GM12878 (cell line): ENCODE results near the gene LSAMP. TPM values are rescaled to one million over a fixed set of nuclear protein-coding genes. Genes with fewer than 3 reads are reported as not detected.

Experiments
- ATAC-seq: fragments of 200-7000 bp; cut with Tn5 transposase; 3 replicates; pipeline ENCODE4 v1.9.1; 2020; ENCODE audit warnings: mild to moderate bottlenecking, moderate library complexity
- BruUV-seq: library from RNA; stranded (reverse); fragments of 400-500 nt; replicated peaks from 2 replicates; lab custom pipeline; 2021; lab: Mats Ljungman, UMichigan
- CTCF ChIA-PET: fragments of 300-600 bp; sonication (Branson Sonifier 250); formaldehyde crosslinking; extraction: SDS; loops from one replicate; lab custom pipeline; 2021; ENCODE audit warnings: inconsistent platforms; lab: Yijun Ruan, JAX
- POLR2A ChIA-PET: fragments of 350-600 bp; formaldehyde crosslinking; extraction: SDS; loops from one replicate; lab custom pipeline; 2021; ENCODE audit warnings: inconsistent platforms; lab: Charles Lee
- RAD21 ChIA-PET: fragments of 300-600 bp; sonication (Branson Sonifier 250); formaldehyde crosslinking; loops from one replicate; lab custom pipeline; 2023; ENCODE audit warnings: antibody characterized with exemption; ENCODE audit not compliant: unreplicated experiment; lab: Charles Lee
- SMC1A ChIA-PET: fragments of 300-600 bp; sonication (Branson Sonifier 250); formaldehyde crosslinking; loops from one replicate; lab custom pipeline; 2023; ENCODE audit not compliant: unreplicated experiment, uncharacterized antibody; lab: Charles Lee
- DNase-seq: peaks from one replicate; pipeline ENCODE4 v3.0.0-alpha.2; 2011; ENCODE audit warnings: low read depth, low spot score
- FAIRE-seq: peaks from 3 replicates; lab custom pipeline; 2011; peaks lifted over from hg19 to GRCh38; lab: Jason Lieb, UNC
- H2AFZ ChIP-seq: 2 replicates; pipeline ENCODE4 v1.6.0; 2011; ENCODE audit warnings: low read depth, low read length, control low read depth; ENCODE audit not compliant: control insufficient read depth
- H3K27ac ChIP-seq: 2 replicates; pipeline ENCODE4 v1.5.1; 2011; ENCODE audit warnings: control low read depth; ENCODE audit not compliant: control insufficient read depth, insufficient read depth
- H3K27me3 ChIP-seq, 2 experiments: replicated peaks in 1 of 2; 2 replicates each; pipeline versions ENCODE4 v1.6.0 to v1.6.1; 2011; ENCODE audit warnings: low read length in 1 of 2; ENCODE audit not compliant: control insufficient read depth in 2 of 2, insufficient read depth in 2 of 2
- H3K36me3 ChIP-seq, 2 experiments: 2 replicates each; pipeline ENCODE4 v1.5.1; 2011; ENCODE audit warnings: low read length in 1 of 2; ENCODE audit not compliant: control insufficient read depth in 2 of 2, insufficient read depth in 2 of 2
- H3K4me1 ChIP-seq: 2 replicates; pipeline ENCODE4 v1.6.1; 2011; ENCODE audit warnings: mild to moderate bottlenecking, low read length, moderate library complexity, mixed read lengths; ENCODE audit not compliant: control insufficient read depth, insufficient read depth
- H3K4me2 ChIP-seq: 2 replicates; pipeline ENCODE4 v1.6.0; 2011; ENCODE audit warnings: control low read depth; ENCODE audit not compliant: control insufficient read depth, insufficient read depth
- H3K4me3 ChIP-seq: fragments of 200-600 bp; sonication (generic); 2 replicates; pipeline ENCODE4 v1.5.1; 2016
- H3K79me2 ChIP-seq: 2 replicates; pipeline ENCODE4 v1.6.0; 2011; ENCODE audit warnings: low read length; ENCODE audit not compliant: control insufficient read depth, insufficient read depth
- H3K9ac ChIP-seq: 2 replicates; pipeline ENCODE4 v1.8.0; 2011; ENCODE audit warnings: low read length, control low read depth, mixed read lengths; ENCODE audit not compliant: control insufficient read depth, insufficient read depth
- H3K9me3 ChIP-seq: replicated peaks from 3 replicates; pipeline ENCODE4 v1.5.1; 2011; ENCODE audit warnings: mild to moderate bottlenecking, low read length; ENCODE audit not compliant: control insufficient read depth, insufficient read depth
- H4K20me1 ChIP-seq: 2 replicates; pipeline ENCODE4 v1.6.0; 2011; ENCODE audit not compliant: control insufficient read depth, insufficient read depth
- BCL3 ChIP-seq: IDR thresholded peaks from 2 replicates; pipeline ENCODE4 v1.6.1; 2011; ENCODE audit warnings: borderline replicate concordance, low read depth, mild to moderate bottlenecking, moderate library complexity, low read length; ENCODE audit not compliant: insufficient read depth, poor library complexity, severe bottlenecking
- CBFB ChIP-seq: IDR thresholded peaks from 2 replicates; pipeline ENCODE4 v1.6.1; 2016; ENCODE audit warnings: antibody characterized with exemption, low read depth
- EZH2 ChIP-seq: IDR thresholded peaks from 2 replicates; pipeline ENCODE4 v1.6.1; 2012; ENCODE audit warnings: low read depth, mild to moderate bottlenecking, control low read depth, inconsistent platforms, low read length, borderline replicate concordance; ENCODE audit not compliant: control insufficient read depth
- HDAC6 ChIP-seq: fragments of 200-600 bp; sonication (generic); IDR thresholded peaks from one replicate; pipeline ENCODE4 v1.8.0; 2017; ENCODE audit warnings: antibody characterized with exemption; ENCODE audit not compliant: unreplicated experiment
- RUNX3 ChIP-seq: IDR thresholded peaks from 2 replicates; pipeline ENCODE4 v1.6.1; 2012; ENCODE audit warnings: low read length, inconsistent platforms
- SMC3 ChIP-seq: IDR thresholded peaks from 2 replicates; pipeline ENCODE4 v1.6.1; 2011; ENCODE audit warnings: low read length, improper control_type of control experiment, borderline replicate concordance
- STAT1 ChIP-seq: fragments of 450-650 bp; conservative IDR thresholded peaks from 2 replicates; pipeline ENCODE4 v1.6.1; 2014; ENCODE audit warnings: antibody characterized with exemption, mild to moderate bottlenecking
- WRNIP1 ChIP-seq: IDR thresholded peaks from 2 replicates; pipeline ENCODE4 v1.6.1; 2011; ENCODE audit warnings: low read depth, low read length, improper control_type of control experiment, borderline replicate concordance
- WGBS: methylation state at CpG from one replicate; pipeline ENCODE4 v1.1.6; 2016; ENCODE audit warnings: low lambda C conversion rate; ENCODE audit not compliant: insufficient replicate concordance, insufficient coverage; ENCODE audit errors: missing lambda C conversion rate; 5-methylcytosine and 5-hydroxymethylcytosine counted together
- in situ Hi-C: fragments of 300-500 bp; cut with MboI; formaldehyde crosslinking; loops from 9 replicates; pipeline ENCODE4 v1.14.3; 2018; ENCODE audit warnings: mixed read lengths
- intact Hi-C: fragments of 100-400 bp; cut with micrococcal nuclease; formaldehyde crosslinking; loops from one replicate; pipeline ENCODE4 v1.14.2; 2022; ENCODE audit not compliant: unreplicated experiment
- polyA plus RNA-seq, 11 experiments: library from polyadenylated mRNA; depleted of rRNA in 4 of 11; unstranded in 6 of 11; stranded (reverse) in 5 of 11; fragments of >200 nt; fragmentation: Nextera tagmentation in 4 of 11; fragmentation: Illumina TruSeq in 1 of 11; extraction: Ambion mirVana in 4 of 11; extraction: Trizol in 1 of 11; gene quantifications; 1 replicate in 1 of 11; 2 replicates in 10 of 11; pipeline versions ENCODE4 v1.2.1 to v1.2.3, GENCODE V29; 2011 to 2016; ENCODE audit warnings: inconsistent platforms in 2 of 11, missing spikeins in 2 of 11, low read depth in 1 of 11
- total RNA-seq, 4 experiments: library from RNA; depleted of rRNA in 3 of 4; stranded (reverse); fragments of >200 nt in 3 of 4; fragmentation: Illumina TruSeq in 1 of 4; extraction: Trizol in 1 of 4; gene quantifications; 2 replicates each; pipeline versions ENCODE4 v1.2.1 to v1.2.3, GENCODE V29; 2013 to 2021

The LSAMP gene
- total and polyA plus RNA-seq, 10 of the 15 experiments (the other 5 are each of a cell fraction or from before 2014, with no cell fraction given) = 2.0 to 12.7 (median 6.5) TPM

GRCh38 chr3:115834068-115834467 is 611.2 kb downstream of the LSAMP start:
- WGBS = 84% methylated on average over 1 of the region's 1 CpG
- no TSS peak for BruUV-seq
- Histone ChIP-seq H2AFZ (no peak overlapping the region), H3K4me3 (no peak overlapping the region), H3K79me2 (no peaks in the 10 kb centered on the region), H4K20me1 (no peaks in the 10 kb centered on the region), H3K36me3 (no peaks in the 10 kb centered on the region), H3K27ac (no peak overlapping the region), H3K9me3 (no peaks in the 10 kb centered on the region), H3K4me1 (no peaks in the 10 kb centered on the region), H3K4me2 (no peak overlapping the region), H3K9ac (no peak overlapping the region), H3K27me3 (no peaks in the 10 kb centered on the region)
- FAIRE-seq (no peak), ATAC-seq (no peak), DNase-seq (no peak)
- ChIA-PET CTCF (interaction anchor here (1.0 to 2.9 kb wide), 2 partner anchors 10 to 89 kb away, joined by 3 to 20 read pairs; no protein-coding TSS in a partner anchor), RAD21 (no interaction called here), SMC1A (interaction anchor here (1.4 kb wide), 1 partner anchor 26 kb away, joined by 3 read pairs; no protein-coding TSS in a partner anchor), POLR2A (no interaction called here)
- TF ChIP-seq BCL3 (no peak), RUNX3 (no peak), CBFB (no peak), SMC3 (no peak), EZH2 (no peak), WRNIP1 (no peak), HDAC6 (no peak), STAT1 (no peak)
- in situ Hi-C loops = no loop called here
- intact Hi-C loops = no loop called here
